HTR-8/SVneo (cell line): ENCODE measurements around the gene DDX47.
A peak's percentile ranks its signal among the peaks of the same experiment; 100 is the strongest.
"Not testable (repeated sequence)": the region's sequence is repeated elsewhere in the genome, so short reads cannot be mapped to it uniquely, and the experiment has no call there.

Experiments
- DNase-seq: peaks from one replicate; pipeline ENCODE4 v3.0.0; 2011; ENCODE audit warnings: low spot score, mixed read lengths; ENCODE audit not compliant: insufficient read length
- FAIRE-seq: peaks from 2 replicates; lab custom pipeline; 2011; peaks lifted over from hg19 to GRCh38; lab: Jason Lieb, UNC

Gene DDX47

GRCh38 chr12:12868477-12869235, 55.5 kb downstream of the DDX47 start:
- DNase-seq (no peak), FAIRE-seq (no peak)

GRCh38 chr12:12870465-12870864, 57.3 kb downstream of the DDX47 start:
- DNase-seq (peak; percentile 63), FAIRE-seq (peak; percentile 89)

GRCh38 chr12:12871587-12872138, 58.5 kb downstream of the DDX47 start:
- DNase-seq (no peak), FAIRE-seq (no peak)

DNA sequence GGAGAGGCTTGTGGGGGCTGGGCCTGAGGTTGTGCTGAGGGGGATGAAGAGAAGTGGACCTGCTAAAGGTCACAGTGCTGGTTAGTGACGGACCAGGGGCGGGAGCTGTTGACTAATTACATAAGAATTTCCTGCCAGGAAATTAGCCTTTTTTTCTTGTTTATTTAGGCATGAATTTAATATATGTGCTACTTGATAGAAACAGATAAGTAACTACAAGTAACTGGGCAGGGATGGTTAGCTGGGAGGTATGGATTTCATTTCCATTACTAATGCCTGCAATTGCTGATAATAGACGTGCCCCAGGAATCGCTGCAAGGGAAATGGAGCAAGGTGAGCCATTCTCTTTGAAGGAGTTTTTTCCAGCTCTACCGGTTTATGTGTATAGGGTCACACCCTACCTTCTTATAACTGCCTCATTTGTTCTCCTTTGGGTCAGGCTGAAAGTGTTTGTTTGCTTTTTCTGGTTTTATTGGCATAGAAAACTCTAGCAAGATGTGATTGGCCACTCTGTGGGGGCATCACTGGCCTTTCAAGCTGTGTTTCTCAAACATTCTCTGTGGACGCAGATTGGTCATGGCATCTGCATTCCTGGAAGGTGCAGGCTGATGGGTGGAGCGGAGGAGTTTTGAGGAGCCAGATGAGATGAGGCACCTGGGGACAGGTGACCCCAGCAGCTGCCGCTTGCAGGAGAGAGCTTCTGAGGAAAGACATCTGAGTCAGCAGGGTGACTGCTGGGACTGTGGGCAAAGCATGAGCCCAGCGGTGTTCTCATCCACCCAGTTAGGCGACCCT, 59.2 kb downstream of the DDX47 start:
- FAIRE-seq: no peak

DNA sequence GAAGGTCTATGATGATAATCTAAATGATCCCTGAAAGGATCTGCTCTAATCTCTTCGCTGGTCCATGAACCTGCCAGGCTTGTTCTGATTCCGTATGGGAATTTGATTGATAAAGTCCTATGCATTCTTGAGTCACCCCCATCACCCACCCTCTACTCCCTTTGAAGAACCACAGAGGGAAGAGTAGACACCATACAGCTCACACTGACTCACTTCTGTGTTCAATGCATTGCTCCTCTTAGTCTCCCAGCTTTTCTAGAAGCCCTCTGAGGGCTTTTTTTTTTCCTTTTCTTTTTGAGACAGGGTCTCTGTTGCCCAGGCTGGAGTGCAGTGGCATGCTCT, 59.8 kb downstream of the DDX47 start:
- peak; percentile 22 for DNase-seq
- no peak for FAIRE-seq

More for the DNA sequence above, 59.2 kb downstream of the DDX47 start:
- peak; percentile 48 for DNase-seq

DNA sequence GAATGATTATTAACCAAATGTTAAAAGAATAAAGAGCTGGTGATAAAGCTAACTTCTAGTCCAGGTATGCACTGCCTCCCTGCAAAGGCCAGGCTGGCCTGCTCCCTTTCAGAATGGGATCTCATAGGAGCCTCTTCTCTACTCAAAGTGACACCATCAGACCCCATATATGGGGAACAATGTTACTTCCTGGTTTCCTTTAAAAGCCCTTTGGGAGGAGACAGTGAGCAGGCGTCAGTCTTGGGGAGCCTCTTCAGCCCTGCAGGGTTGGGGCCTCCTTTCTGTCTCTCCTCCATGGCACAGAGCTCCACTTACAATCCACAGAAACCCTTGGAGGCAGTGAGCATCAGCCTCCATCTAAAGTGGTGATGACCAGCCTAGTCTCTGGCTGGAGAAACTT, 60.9 kb downstream of the DDX47 start:
- FAIRE-seq (no peak), DNase-seq (no peak)

DNA sequence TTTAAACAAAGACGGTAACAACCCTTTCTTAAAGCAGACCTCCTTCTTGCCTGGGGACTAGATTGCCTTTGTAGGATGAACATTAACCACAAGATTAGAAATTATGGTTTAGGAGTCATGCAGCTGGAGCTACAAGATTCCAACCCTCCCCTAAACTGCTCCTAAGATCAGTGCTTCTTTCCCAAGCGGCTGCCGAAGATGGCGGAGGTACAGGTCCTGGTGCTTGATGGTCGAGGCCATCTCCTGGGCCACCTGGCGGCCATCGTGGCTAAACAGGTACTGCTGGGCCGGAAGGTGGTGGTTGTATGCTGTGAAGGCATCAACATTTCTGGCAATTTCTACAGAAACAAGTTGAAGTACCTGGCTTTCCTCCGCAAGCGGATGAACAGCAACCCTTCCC, 62.2 kb downstream of the DDX47 start:
- FAIRE-seq, DNase-seq: not testable (repeated sequence)

- DNase-seq: no peak
- FAIRE-seq: no peak
Observed at GRCh38 chr12:12877153-12877768, 64.1 kb downstream of the DDX47 start.

- no peak for FAIRE-seq
- no peak for DNase-seq
Observed at GRCh38 chr12:12877781-12878455, 64.8 kb downstream of the DDX47 start.
